ENCODE data around the gene C2orf74.
A peak's percentile ranks its signal among the peaks of the same experiment; 100 is the strongest.
"Not testable (repeated sequence)": the region's sequence is repeated elsewhere in the genome, so short reads cannot be mapped to it uniquely, and the experiment has no call there.

C2orf74 gene

GRCh38 chr2:61135510-61135909 is 26.5 kb upstream of the C2orf74 start:
- TF ChIP-seq CTCF (IDR thresholded peaks at IDR 0.05; ENCODE audit: low read depth, low read length), result 0 out of 2 replicates have a peak, but pooled peaks have one; percentile 9
- no peak overlapping the region for H3K4me3 ChIP-seq (ENCODE audit: low read depth, low read length)

- no peak for TF ChIP-seq CTCF (IDR thresholded peaks at IDR 0.05; ENCODE audit: low read depth, low read length)
- H3K4me3 ChIP-seq (ENCODE audit: low read depth, low read length), result no peak overlapping the region
Measured at GRCh38 chr2:61138859-61139258, 23.1 kb upstream of the C2orf74 start.

GRCh38 chr2:61141151-61141550 is 20.8 kb upstream of the C2orf74 start:
- no peak overlapping the region for H3K4me3 ChIP-seq (ENCODE audit: low read depth, low read length)
- no peak for TF ChIP-seq CTCF (IDR thresholded peaks at IDR 0.05; ENCODE audit: low read depth, low read length)

- TF ChIP-seq CTCF (IDR thresholded peaks at IDR 0.05; ENCODE audit: low read depth, low read length), result no peak
- H3K4me3 ChIP-seq (ENCODE audit: low read depth, low read length), result peak overlapping the region; percentile 85
Measured at GRCh38 chr2:61144697-61145268, 17.2 kb upstream of the C2orf74 start.

- TF ChIP-seq CTCF (IDR thresholded peaks at IDR 0.05; ENCODE audit: low read depth, low read length), result no peak
- no peak overlapping the region for H3K4me3 ChIP-seq (ENCODE audit: low read depth, low read length)
Measured at GRCh38 chr2:61145990-61146389, 16.0 kb upstream of the C2orf74 start.

GRCh38 chr2:61148091-61148490 is 13.9 kb upstream of the C2orf74 start:
- not testable (repeated sequence) for H3K4me3 ChIP-seq (ENCODE audit: low read depth, low read length)

- no peak overlapping the region for H3K4me3 ChIP-seq (ENCODE audit: low read depth, low read length)
Measured at GRCh38 chr2:61149074-61149473, 12.9 kb upstream of the C2orf74 start.

More at GRCh38 chr2:61149074-61149473, 12.9 kb upstream of the C2orf74 start:
- no peak for TF ChIP-seq CTCF (IDR thresholded peaks at IDR 0.05; ENCODE audit: low read depth, low read length)
